Measurements from ENCODE around the gene USP9X.
"Not testable (repeated sequence)": the region's sequence is repeated elsewhere in the genome, so short reads cannot be mapped to it uniquely, and the experiment has no call there.

The USP9X gene

GRCh38 chrX:41234962-41235361 is 149.7 kb downstream of the USP9X start:
- peaks cover 11% of the 10 kb centered on the region for H3K4me1 Mint-ChIP-seq (ENCODE audit: low read depth)
- peaks cover 5% of the 10 kb centered on the region for H3K27me3 Mint-ChIP-seq
- no peak overlapping the region for H3K4me3 Mint-ChIP-seq
- no peaks in the 10 kb centered on the region for H3K9me3 Mint-ChIP-seq
- no peak for DNase-seq
- H3K27ac Mint-ChIP-seq = no peak overlapping the region
- H3K36me3 Mint-ChIP-seq (ENCODE audit: low read depth) = peaks cover 40% of the 10 kb centered on the region

- Mint-ChIP-seq H3K4me1 (ENCODE audit: low read depth) (peaks cover 11% of the 10 kb centered on the region), H3K4me3 (no peak overlapping the region), H3K27ac (no peak overlapping the region), H3K9me3 (no peaks in the 10 kb centered on the region), H3K27me3 (peaks cover 5% of the 10 kb centered on the region), H3K36me3 (ENCODE audit: low read depth) (peaks cover 23% of the 10 kb centered on the region)
- DNase-seq = no peak
These were observed 151.4 kb downstream of the USP9X start for GRCh38 chrX:41236629-41237028.

GRCh38 chrX:41240509-41240908 is 155.3 kb downstream of the USP9X start:
- Mint-ChIP-seq H3K9me3 (no peaks in the 10 kb centered on the region), H3K27ac (no peak overlapping the region), H3K4me3 (no peak overlapping the region)

GRCh38 chrX:41241962-41242361 is 156.7 kb downstream of the USP9X start:
- no peak overlapping the region for H3K4me3 Mint-ChIP-seq
- H3K27ac Mint-ChIP-seq = no peak overlapping the region
- H3K27me3 Mint-ChIP-seq = peaks cover 19% of the 10 kb centered on the region
- DNase-seq = no peak
- H3K9me3 Mint-ChIP-seq = no peaks in the 10 kb centered on the region
- peaks cover 5% of the 10 kb centered on the region for H3K4me1 Mint-ChIP-seq (ENCODE audit: low read depth)
- H3K36me3 Mint-ChIP-seq (ENCODE audit: low read depth) = no peaks in the 10 kb centered on the region

More at GRCh38 chrX:41240509-41240908, 155.3 kb downstream of the USP9X start:
- Mint-ChIP-seq H3K27me3 (peaks cover 10% of the 10 kb centered on the region), H3K36me3 (ENCODE audit: low read depth) (no peaks in the 10 kb centered on the region), H3K4me1 (ENCODE audit: low read depth) (peaks cover 11% of the 10 kb centered on the region)
- DNase-seq = no peak

GRCh38 chrX:41245641-41246040 is 160.4 kb downstream of the USP9X start:
- no peaks in the 10 kb centered on the region for H3K36me3 Mint-ChIP-seq (ENCODE audit: low read depth)
- H3K27ac Mint-ChIP-seq = no peak overlapping the region
- H3K27me3 Mint-ChIP-seq = peaks cover 22% of the 10 kb centered on the region
- H3K4me3 Mint-ChIP-seq = no peak overlapping the region
- DNase-seq = no peak
- H3K9me3 Mint-ChIP-seq = no peaks in the 10 kb centered on the region
- H3K4me1 Mint-ChIP-seq (ENCODE audit: low read depth) = no peaks in the 10 kb centered on the region

- Mint-ChIP-seq H3K27me3 (peaks cover 31% of the 10 kb centered on the region), H3K4me1 (ENCODE audit: low read depth) (peaks cover 6% of the 10 kb centered on the region), H3K27ac (no peak overlapping the region), H3K9me3 (no peaks in the 10 kb centered on the region), H3K36me3 (ENCODE audit: low read depth) (no peaks in the 10 kb centered on the region), H3K4me3 (no peak overlapping the region)
- DNase-seq = no peak
These were observed 165.6 kb downstream of the USP9X start for GRCh38 chrX:41250867-41251266.

- Mint-ChIP-seq H3K36me3 (ENCODE audit: low read depth) (no peaks in the 10 kb centered on the region), H3K27me3 (peaks cover 44% of the 10 kb centered on the region), H3K4me1 (ENCODE audit: low read depth) (peaks cover 4% of the 10 kb centered on the region), H3K27ac (no peak overlapping the region), H3K4me3 (no peak overlapping the region), H3K9me3 (no peaks in the 10 kb centered on the region)
- DNase-seq = no peak
These were observed 172.6 kb downstream of the USP9X start for GRCh38 chrX:41257801-41258200.

GRCh38 chrX:41258226-41258625 is 173.0 kb downstream of the USP9X start:
- no peak overlapping the region for H3K27ac Mint-ChIP-seq
- H3K36me3 Mint-ChIP-seq (ENCODE audit: low read depth) = no peaks in the 10 kb centered on the region
- peaks cover 42% of the 10 kb centered on the region for H3K27me3 Mint-ChIP-seq
- no peak for DNase-seq
- peaks cover 4% of the 10 kb centered on the region for H3K4me1 Mint-ChIP-seq (ENCODE audit: low read depth)
- H3K4me3 Mint-ChIP-seq = no peak overlapping the region
- H3K9me3 Mint-ChIP-seq = no peaks in the 10 kb centered on the region

GRCh38 chrX:41258871-41259270 is 173.6 kb downstream of the USP9X start:
- Mint-ChIP-seq H3K9me3 (no peaks in the 10 kb centered on the region), H3K27ac (no peak overlapping the region), H3K27me3 (peaks cover 38% of the 10 kb centered on the region), H3K36me3 (ENCODE audit: low read depth) (no peaks in the 10 kb centered on the region), H3K4me1 (ENCODE audit: low read depth) (no peaks in the 10 kb centered on the region), H3K4me3 (no peak overlapping the region)
- DNase-seq = no peak

GRCh38 chrX:41259516-41259915 is 174.3 kb downstream of the USP9X start:
- Mint-ChIP-seq H3K4me1 (ENCODE audit: low read depth) (no peaks in the 10 kb centered on the region), H3K36me3 (ENCODE audit: low read depth) (no peaks in the 10 kb centered on the region), H3K27me3 (peaks cover 38% of the 10 kb centered on the region), H3K4me3 (no peak overlapping the region), H3K9me3 (no peaks in the 10 kb centered on the region), H3K27ac (no peak overlapping the region)
- DNase-seq = no peak

- H3K27ac Mint-ChIP-seq = no peak overlapping the region
- H3K4me3 Mint-ChIP-seq = no peak overlapping the region
- peaks cover 20% of the 10 kb centered on the region for H3K27me3 Mint-ChIP-seq
- H3K9me3 Mint-ChIP-seq = no peaks in the 10 kb centered on the region
- peak; percentile 61 for DNase-seq
- peaks cover 8% of the 10 kb centered on the region for H3K4me1 Mint-ChIP-seq (ENCODE audit: low read depth)
- no peaks in the 10 kb centered on the region for H3K36me3 Mint-ChIP-seq (ENCODE audit: low read depth)
These were observed 180.4 kb downstream of the USP9X start for GRCh38 chrX:41265615-41266014.

GRCh38 chrX:41273638-41274037 is 188.4 kb downstream of the USP9X start:
- H3K27ac Mint-ChIP-seq = no peak overlapping the region
- no peak for DNase-seq
- no peaks in the 10 kb centered on the region for H3K9me3 Mint-ChIP-seq
- no peak overlapping the region for H3K4me3 Mint-ChIP-seq
- peaks cover 19% of the 10 kb centered on the region for H3K4me1 Mint-ChIP-seq (ENCODE audit: low read depth)
- peaks cover 38% of the 10 kb centered on the region for H3K27me3 Mint-ChIP-seq
- no peaks in the 10 kb centered on the region for H3K36me3 Mint-ChIP-seq (ENCODE audit: low read depth)

- H3K27me3 Mint-ChIP-seq = peaks cover 40% of the 10 kb centered on the region
- H3K4me1 Mint-ChIP-seq (ENCODE audit: low read depth) = peaks cover 19% of the 10 kb centered on the region
- no peaks in the 10 kb centered on the region for H3K9me3 Mint-ChIP-seq
- H3K27ac Mint-ChIP-seq = peak overlapping the region; percentile 72
- peak overlapping the region; percentile 76 for H3K4me3 Mint-ChIP-seq
- peak; percentile 76 for DNase-seq
- no peaks in the 10 kb centered on the region for H3K36me3 Mint-ChIP-seq (ENCODE audit: low read depth)
These were observed 190.7 kb downstream of the USP9X start for GRCh38 chrX:41275661-41276609.

GRCh38 chrX:41276661-41277506 is 191.6 kb downstream of the USP9X start:
- peak; percentile 43 for DNase-seq
- Mint-ChIP-seq H3K27me3 (peaks cover 41% of the 10 kb centered on the region), H3K27ac (peak overlapping the region; percentile 63), H3K4me1 (ENCODE audit: low read depth) (peaks cover 19% of the 10 kb centered on the region), H3K9me3 (no peaks in the 10 kb centered on the region), H3K4me3 (peak overlapping the region; percentile 76), H3K36me3 (ENCODE audit: low read depth) (no peaks in the 10 kb centered on the region)

GRCh38 chrX:41282307-41282706 is 197.1 kb downstream of the USP9X start:
- H3K4me1 Mint-ChIP-seq (ENCODE audit: low read depth); H3K36me3 Mint-ChIP-seq (ENCODE audit: low read depth); H3K27ac Mint-ChIP-seq; H3K4me3 Mint-ChIP-seq; DNase-seq; H3K9me3 Mint-ChIP-seq: not testable (repeated sequence)
- H3K27me3 Mint-ChIP-seq = peaks cover 33% of the 10 kb centered on the region
